Measurements from ENCODE around the gene GAPDH.

DNA sequence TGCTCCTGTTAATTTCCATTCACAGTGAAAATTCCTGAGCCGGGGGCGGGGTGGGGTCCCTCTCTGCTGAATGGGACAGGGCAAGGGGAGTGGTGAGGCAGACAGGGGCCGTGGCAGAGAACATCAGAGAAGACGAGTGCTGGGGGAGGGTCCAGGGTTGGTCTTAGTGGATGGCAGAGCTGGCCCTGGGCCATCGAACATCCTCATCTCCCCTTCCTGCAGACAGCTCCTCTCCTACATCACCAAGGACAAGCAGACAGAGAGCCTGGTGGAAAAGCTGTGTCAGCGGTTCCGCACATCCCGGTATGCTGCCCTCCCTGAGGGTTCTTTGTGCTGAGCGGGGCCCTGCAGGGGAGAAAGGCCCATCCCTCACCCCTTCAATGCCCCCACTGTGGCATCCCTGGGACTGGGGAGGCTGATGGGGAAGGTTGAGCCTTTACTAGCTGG lies 5.0 kb upstream of the GAPDH start:
- TF ChIP-seq, protein P1, sequence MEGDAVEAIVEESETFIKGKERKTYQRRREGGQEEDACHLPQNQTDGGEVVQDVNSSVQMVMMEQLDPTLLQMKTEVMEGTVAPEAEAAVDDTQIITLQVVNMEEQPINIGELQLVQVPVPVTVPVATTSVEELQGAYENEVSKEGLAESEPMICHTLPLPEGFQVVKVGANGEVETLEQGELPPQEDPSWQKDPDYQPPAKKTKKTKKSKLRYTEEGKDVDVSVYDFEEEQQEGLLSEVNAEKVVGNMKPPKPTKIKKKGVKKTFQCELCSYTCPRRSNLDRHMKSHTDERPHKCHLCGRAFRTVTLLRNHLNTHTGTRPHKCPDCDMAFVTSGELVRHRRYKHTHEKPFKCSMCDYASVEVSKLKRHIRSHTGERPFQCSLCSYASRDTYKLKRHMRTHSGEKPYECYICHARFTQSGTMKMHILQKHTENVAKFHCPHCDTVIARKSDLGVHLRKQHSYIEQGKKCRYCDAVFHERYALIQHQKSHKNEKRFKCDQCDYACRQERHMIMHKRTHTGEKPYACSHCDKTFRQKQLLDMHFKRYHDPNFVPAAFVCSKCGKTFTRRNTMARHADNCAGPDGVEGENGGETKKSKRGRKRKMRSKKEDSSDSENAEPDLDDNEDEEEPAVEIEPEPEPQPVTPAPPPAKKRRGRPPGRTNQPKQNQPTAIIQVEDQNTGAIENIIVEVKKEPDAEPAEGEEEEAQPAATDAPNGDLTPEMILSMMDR (optimal IDR thresholded peaks at IDR 0.05 in 1 of 3, IDR thresholded peaks at IDR 0.05 in 1 of 3, conservative IDR thresholded peaks at IDR 0.05 in 1 of 3; ENCODE audit: extremely low read depth in 1 of 3, insufficient read depth in 2 of 3, low read length in 3 of 3), result no peak
- no peak for TF ChIP-seq EZH2 (IDR thresholded peaks at IDR 0.05; ENCODE audit: low read length)

All from keratinocyte (primary cell).